Measurements from ENCODE around the gene LIPC.

DNA sequence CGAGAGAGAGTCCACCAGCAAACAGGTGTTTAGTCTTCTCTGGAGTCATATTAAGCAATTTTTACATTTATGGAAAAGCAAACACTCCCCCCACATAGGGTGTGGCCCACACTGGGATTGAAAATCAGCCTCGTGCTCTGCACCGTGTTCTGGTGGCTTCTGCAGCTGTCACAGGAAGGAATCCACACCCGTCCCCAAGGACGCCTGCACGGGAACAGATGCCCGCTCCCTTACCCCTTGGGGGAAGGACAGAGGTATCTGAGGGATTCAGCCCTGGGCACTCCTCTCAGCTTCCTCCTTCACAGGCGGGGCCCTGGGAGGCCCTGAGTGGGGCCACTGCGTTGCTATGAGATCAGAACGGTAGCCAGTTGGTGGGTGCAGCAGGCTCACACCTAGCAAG, 27.8 kb downstream of the LIPC start:
- TF ChIP-seq, protein P1, sequence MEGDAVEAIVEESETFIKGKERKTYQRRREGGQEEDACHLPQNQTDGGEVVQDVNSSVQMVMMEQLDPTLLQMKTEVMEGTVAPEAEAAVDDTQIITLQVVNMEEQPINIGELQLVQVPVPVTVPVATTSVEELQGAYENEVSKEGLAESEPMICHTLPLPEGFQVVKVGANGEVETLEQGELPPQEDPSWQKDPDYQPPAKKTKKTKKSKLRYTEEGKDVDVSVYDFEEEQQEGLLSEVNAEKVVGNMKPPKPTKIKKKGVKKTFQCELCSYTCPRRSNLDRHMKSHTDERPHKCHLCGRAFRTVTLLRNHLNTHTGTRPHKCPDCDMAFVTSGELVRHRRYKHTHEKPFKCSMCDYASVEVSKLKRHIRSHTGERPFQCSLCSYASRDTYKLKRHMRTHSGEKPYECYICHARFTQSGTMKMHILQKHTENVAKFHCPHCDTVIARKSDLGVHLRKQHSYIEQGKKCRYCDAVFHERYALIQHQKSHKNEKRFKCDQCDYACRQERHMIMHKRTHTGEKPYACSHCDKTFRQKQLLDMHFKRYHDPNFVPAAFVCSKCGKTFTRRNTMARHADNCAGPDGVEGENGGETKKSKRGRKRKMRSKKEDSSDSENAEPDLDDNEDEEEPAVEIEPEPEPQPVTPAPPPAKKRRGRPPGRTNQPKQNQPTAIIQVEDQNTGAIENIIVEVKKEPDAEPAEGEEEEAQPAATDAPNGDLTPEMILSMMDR (IDR thresholded peaks at IDR 0.05; ENCODE audit: borderline replicate concordance, extremely low read depth, low read length, poor library complexity, severe bottlenecking) = no peak
- no peak for TF ChIP-seq EZH2 (IDR thresholded peaks at IDR 0.05; ENCODE audit: borderline replicate concordance, low read depth, low read length, severe bottlenecking)

Measured in DND-41 (cell line).